PC-9 (cell line): Measurements from ENCODE around the gene OR52W1. TPM values are rescaled to one million over a fixed set of nuclear protein-coding genes. Genes with fewer than 3 reads are reported as not detected.
A peak's percentile ranks its signal among the peaks of the same experiment; 100 is the strongest.

Experiments
- BruUV-seq: library from RNA; stranded (reverse); fragments of 400-500 nt; replicated peaks from 2 replicates; lab custom pipeline; 2021; lab: Mats Ljungman, UMichigan
- CTCF ChIA-PET: fragments of 300-600 bp; sonication (Branson Sonifier 250); formaldehyde crosslinking; loops from one replicate; lab custom pipeline; 2022; ENCODE audit warnings: antibody characterized with exemption; lab: Charles Lee
- POLR2A ChIA-PET: fragments of 300-600 bp; sonication (Branson Sonifier 250); formaldehyde crosslinking; loops from one replicate; lab custom pipeline; 2022; ENCODE audit warnings: antibody characterized with exemption; ENCODE audit not compliant: unreplicated experiment; lab: Charles Lee
- DNase-seq, 2 experiments: peaks; one replicate each; pipeline versions ENCODE4 v3.0.0 to v3.0.0-alpha.2; 2015 to 2022; ENCODE audit warnings: mixed read lengths in 1 of 2
- H2AFZ ChIP-seq: fragments of 200-600 bp; sonication (generic); 2 replicates; pipeline ENCODE4 v1.8.1; 2017; ENCODE audit warnings: antibody characterized with exemption
- H3F3A ChIP-seq: fragments of 200-600 bp; sonication (generic); 2 replicates; pipeline ENCODE4 v1.8.1; 2017; ENCODE audit warnings: antibody characterized with exemption, mild to moderate bottlenecking, low read depth; ENCODE audit not compliant: insufficient read depth
- H3K27ac ChIP-seq: fragments of 200-600 bp; sonication (generic); 2 replicates; pipeline ENCODE4 v1.6.1; 2016; ENCODE audit warnings: mixed run types
- H3K27me3 ChIP-seq: fragments of 200-600 bp; sonication (generic); 2 replicates; pipeline ENCODE4 v1.6.1; 2016; ENCODE audit warnings: low read depth, mixed run types; ENCODE audit not compliant: insufficient read depth
- H3K36me3 ChIP-seq: fragments of 200-600 bp; sonication (generic); 2 replicates; pipeline ENCODE4 v1.6.1; 2016; ENCODE audit warnings: low read depth, mixed run types
- H3K4me1 ChIP-seq: fragments of 200-600 bp; sonication (generic); replicated peaks from 2 replicates; pipeline ENCODE4 v1.6.1; 2016; ENCODE audit warnings: mixed run types; ENCODE audit not compliant: insufficient read depth
- H3K4me2 ChIP-seq: fragments of 200-600 bp; sonication (generic); 2 replicates; pipeline ENCODE4 v1.6.1; 2017; ENCODE audit warnings: mixed run types
- H3K4me3 ChIP-seq: fragments of 200-600 bp; sonication (generic); 2 replicates; pipeline ENCODE4 v1.6.1; 2016; ENCODE audit warnings: mixed run types
- H3K79me2 ChIP-seq: fragments of 200-600 bp; sonication (generic); 2 replicates; pipeline ENCODE4 v1.6.1; 2017; ENCODE audit warnings: low read depth, mixed run types
- H3K9me2 ChIP-seq: fragments of 200-600 bp; sonication (generic); 2 replicates; pipeline ENCODE4 v1.8.1; 2017; ENCODE audit warnings: mild to moderate bottlenecking; ENCODE audit not compliant: insufficient read depth
- H3K9me3 ChIP-seq: fragments of 200-600 bp; sonication (generic); 2 replicates; pipeline ENCODE4 v1.8.1; 2016; ENCODE audit warnings: low read depth; ENCODE audit not compliant: insufficient read depth
- H4K20me1 ChIP-seq: fragments of 200-600 bp; sonication (generic); 2 replicates; pipeline ENCODE4 v1.8.1; 2017; ENCODE audit not compliant: insufficient read depth
- EZH2 ChIP-seq: fragments of 200-600 bp; sonication (generic); IDR thresholded peaks from 2 replicates; pipeline ENCODE4 v1.8.0; 2017; ENCODE audit warnings: antibody characterized with exemption, low read depth
- intact Hi-C: fragments of 100-400 bp; cut with micrococcal nuclease; formaldehyde crosslinking; loops from one replicate; pipeline ENCODE4 v1.10.0; 2022; ENCODE audit not compliant: unreplicated experiment
- total RNA-seq: library from RNA; stranded (reverse); gene quantifications from 2 replicates; pipeline ENCODE4 v1.2.3, GENCODE V29; 2021
- TF ChIP-seq, protein P1 (sequence below): fragments of 200-600 bp; sonication (generic); conservative IDR thresholded peaks from 2 replicates; pipeline ENCODE4 v1.6.1; 2017; ENCODE audit warnings: mixed run types, antibody characterized with exemption, mild to moderate bottlenecking, moderate library complexity

OR52W1 gene
- total RNA-seq, 1 experiment from 2014 or later = not detected

DNA sequence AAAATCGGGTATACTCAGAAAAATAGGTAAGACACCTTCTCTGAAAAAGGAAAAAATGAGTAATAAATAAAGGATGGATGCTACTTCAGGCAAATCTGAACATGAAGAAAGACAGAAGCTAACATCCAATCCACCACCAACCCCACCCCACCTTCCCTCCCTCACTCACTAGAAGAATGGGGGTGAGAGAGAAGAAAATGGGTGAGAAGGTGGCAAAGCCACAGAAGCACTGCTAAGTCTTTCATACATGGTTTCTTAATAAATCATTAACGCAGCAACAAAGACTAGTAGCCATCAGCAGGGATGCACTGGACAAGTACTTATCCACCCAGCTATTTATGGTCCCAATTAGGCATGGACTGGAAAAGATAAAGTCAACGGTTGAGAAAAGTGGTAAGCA is 29.5 kb downstream of the OR52W1 start:
- Histone ChIP-seq H3K4me1 (no peaks in the 10 kb centered on the region; the same call in 1 of the 2 replicates), H4K20me1 (0 out of 2 replicates have a peak, but pooled peaks cover 5% of the 10 kb centered on the region), H3F3A (no peaks in the 10 kb centered on the region), H2AFZ (no peak overlapping the region), H3K4me3 (no peak overlapping the region), H3K9me3 (no peaks in the 10 kb centered on the region), H3K4me2 (no peak overlapping the region), H3K36me3 (no peaks in the 10 kb centered on the region), H3K79me2 (peaks cover 47% of the 10 kb centered on the region), H3K9me2 (no peaks in the 10 kb centered on the region), H3K27ac (no peak overlapping the region), H3K27me3 (no peaks in the 10 kb centered on the region)
- no peak for TF ChIP-seq EZH2
- TF ChIP-seq, protein P1, sequence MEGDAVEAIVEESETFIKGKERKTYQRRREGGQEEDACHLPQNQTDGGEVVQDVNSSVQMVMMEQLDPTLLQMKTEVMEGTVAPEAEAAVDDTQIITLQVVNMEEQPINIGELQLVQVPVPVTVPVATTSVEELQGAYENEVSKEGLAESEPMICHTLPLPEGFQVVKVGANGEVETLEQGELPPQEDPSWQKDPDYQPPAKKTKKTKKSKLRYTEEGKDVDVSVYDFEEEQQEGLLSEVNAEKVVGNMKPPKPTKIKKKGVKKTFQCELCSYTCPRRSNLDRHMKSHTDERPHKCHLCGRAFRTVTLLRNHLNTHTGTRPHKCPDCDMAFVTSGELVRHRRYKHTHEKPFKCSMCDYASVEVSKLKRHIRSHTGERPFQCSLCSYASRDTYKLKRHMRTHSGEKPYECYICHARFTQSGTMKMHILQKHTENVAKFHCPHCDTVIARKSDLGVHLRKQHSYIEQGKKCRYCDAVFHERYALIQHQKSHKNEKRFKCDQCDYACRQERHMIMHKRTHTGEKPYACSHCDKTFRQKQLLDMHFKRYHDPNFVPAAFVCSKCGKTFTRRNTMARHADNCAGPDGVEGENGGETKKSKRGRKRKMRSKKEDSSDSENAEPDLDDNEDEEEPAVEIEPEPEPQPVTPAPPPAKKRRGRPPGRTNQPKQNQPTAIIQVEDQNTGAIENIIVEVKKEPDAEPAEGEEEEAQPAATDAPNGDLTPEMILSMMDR = no peak
- no TSS peak for BruUV-seq
- CTCF ChIA-PET = no interaction called here
- POLR2A ChIA-PET = no interaction called here
- DNase-seq = no peak
- intact Hi-C loops = no loop called here

DNA sequence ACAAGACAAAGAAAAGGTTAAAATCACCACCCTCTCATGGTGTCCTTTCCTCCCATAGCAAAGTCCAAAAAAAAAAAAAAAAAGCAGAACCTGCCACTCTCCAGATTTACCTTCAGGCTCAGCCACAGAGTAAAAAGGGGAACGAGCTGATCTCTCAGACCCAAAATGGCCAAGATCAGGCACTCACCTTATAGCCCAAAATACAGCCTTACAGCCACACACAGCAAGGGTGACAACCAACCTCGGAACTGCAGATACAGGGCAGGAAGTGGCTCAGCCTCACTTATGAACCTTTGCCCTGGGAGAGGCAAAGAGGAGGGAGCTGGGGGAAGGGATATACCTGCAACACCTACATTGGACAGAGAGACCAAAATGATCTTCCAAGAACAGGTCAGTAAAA is 30.9 kb downstream of the OR52W1 start:
- Histone ChIP-seq H3K36me3 (no peaks in the 10 kb centered on the region), H3K4me1 (no peaks in the 10 kb centered on the region; the same call in 1 of the 2 replicates), H3K4me2 (no peak overlapping the region), H3K27me3 (no peaks in the 10 kb centered on the region), H3K9me3 (no peaks in the 10 kb centered on the region), H3F3A (no peaks in the 10 kb centered on the region), H3K4me3 (no peak overlapping the region), H3K9me2 (no peaks in the 10 kb centered on the region), H3K79me2 (peaks cover 53% of the 10 kb centered on the region), H3K27ac (no peak overlapping the region), H2AFZ (no peak overlapping the region), H4K20me1 (0 out of 2 replicates have a peak, but pooled peaks cover 5% of the 10 kb centered on the region)
- no peak for DNase-seq
- BruUV-seq = no TSS peak
- ChIA-PET POLR2A (no interaction called here), CTCF (no interaction called here)
- intact Hi-C loops = no loop called here
- TF ChIP-seq EZH2 = no peak
- TF ChIP-seq, protein P1 = no peak

DNA sequence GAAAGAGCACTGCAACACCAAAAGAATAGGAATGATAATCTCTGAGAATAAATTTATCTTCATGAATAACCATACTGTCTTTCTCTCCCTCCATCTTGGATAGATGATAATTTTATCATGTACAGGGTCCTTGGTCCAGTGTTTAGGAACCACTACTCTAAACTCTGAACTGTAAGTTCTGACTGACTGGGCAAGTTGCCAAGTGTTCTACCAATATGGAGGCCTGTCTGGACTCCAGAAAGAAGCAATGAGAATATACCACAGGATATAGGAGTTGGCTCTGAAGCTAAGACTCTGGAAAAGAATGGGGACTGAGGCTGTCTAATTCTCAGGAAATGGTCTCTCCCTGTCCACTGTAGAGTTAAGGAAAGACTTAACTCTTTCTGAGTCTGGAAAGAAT is 33.9 kb downstream of the OR52W1 start:
- no peaks in the 10 kb centered on the region for H3K36me3 ChIP-seq
- intact Hi-C loops = no loop called here
- no peaks in the 10 kb centered on the region for H3K9me3 ChIP-seq
- 0 out of 2 replicates have a peak, but pooled peaks cover 5% of the 10 kb centered on the region for H4K20me1 ChIP-seq
- CTCF ChIA-PET = no interaction called here
- TF ChIP-seq EZH2 = no peak
- TF ChIP-seq, protein P1 = no peak
- H3K4me2 ChIP-seq = peak overlapping the region; percentile 90
- no TSS peak for BruUV-seq
- H3K27ac ChIP-seq = no peak overlapping the region
- peaks cover 6% of the 10 kb centered on the region; the same call in 1 of the 2 replicates for H3F3A ChIP-seq
- no peak overlapping the region for H2AFZ ChIP-seq
- peaks cover 40% of the 10 kb centered on the region for H3K79me2 ChIP-seq
- POLR2A ChIA-PET = interaction anchor here (0.7 kb wide), 1 partner anchor 41 kb away, joined by 4 read pairs; no protein-coding TSS in a partner anchor
- no peaks in the 10 kb centered on the region for H3K27me3 ChIP-seq
- no peaks in the 10 kb centered on the region; the same call in 1 of the 2 replicates for H3K4me1 ChIP-seq
- no peak overlapping the region for H3K4me3 ChIP-seq
- no peak for DNase-seq
- no peaks in the 10 kb centered on the region for H3K9me2 ChIP-seq
